Hypothalamus (tissue), 51 donors: ENCODE measurements around the gene OSM.

Experiments
- DNase-seq, 51 donors: peaks; one replicate each; lab custom pipeline; 2025; lab: John Stamatoyannopoulos, UW

OSM gene

DNA sequence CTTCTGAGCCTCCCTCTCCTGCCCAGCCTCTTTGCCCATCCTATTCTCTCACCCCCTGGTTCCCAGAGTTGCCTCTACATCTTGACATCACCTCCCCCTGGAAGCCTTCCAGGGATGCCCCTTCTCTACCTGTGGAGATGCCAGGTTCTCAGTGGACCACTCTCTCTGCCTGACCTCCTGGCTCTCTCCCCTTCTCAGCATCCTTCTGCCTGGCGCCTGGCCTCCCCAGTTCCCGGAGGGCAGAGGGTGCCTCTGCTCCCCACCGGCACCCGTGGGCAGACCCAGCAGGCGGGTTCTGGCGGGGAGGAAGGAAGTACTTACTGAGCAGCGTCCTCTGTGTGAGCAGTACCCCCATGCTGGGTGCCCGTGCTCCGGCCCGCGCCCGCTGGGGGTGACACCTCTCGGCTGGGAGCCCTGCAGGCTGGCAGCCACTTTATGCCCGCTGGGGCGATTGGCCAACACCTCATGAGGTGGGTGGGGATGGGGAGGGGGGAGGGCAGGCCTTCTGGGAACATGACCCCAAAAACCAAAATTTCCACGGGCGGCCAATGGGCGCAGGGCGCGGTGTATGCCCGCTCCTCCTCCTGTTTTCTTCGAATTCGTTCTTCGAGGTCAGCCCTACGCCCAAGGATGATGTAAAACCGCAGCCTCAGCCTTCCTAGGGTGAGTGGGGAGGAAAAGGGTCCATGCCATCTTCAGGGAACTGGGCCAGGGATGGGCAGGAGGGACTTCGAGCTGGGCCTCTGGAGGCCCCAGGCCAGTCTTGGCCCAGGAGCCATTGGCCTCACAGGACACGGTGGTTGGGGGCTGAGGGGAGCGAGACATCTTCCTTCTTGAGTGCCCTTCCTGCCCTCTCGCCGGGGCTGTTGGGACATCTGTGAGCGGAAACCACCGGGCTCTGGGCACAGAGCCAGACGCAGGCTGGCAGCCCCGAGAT lies at the start of gene OSM:
Gene OSM, minus strand, starts transcription at position 407 of the 937 bp plus-strand sequence. Its CDS starts 52 bp downstream, at position 355.
- peak in 13 of 51 donors; percentile 9 to 49 (median 23) for DNase-seq

DNA sequence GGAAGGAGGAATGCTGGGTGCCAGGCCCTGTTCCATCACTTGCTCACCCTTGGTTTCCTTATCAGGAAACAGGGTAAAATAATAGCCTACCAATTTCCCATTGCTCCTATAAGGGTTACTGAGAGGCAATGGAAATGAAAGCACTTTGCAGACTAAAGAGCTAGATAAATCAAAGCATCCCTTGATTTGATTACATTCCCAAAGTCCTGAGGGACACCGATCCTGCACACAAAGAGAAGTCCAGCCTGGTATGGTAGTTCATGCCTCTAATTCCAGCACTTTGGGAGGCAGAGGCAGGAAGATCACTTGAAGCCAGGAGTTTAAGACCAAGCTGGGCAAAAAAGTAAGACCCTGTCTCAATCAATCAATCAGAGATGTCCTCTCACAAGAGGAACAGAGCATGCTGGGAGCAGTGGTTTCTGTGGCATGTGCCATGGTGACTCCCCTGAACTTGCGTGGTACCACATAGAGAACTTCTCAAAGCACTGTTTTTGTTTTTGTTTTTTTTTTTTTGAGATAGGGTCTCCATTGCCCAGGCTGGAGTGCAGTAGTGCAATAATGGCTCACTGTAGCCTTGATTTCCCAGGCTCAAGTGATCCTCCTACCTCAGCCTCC lies 49.4 kb upstream of the OSM start:
- no peak for DNase-seq

DNA sequence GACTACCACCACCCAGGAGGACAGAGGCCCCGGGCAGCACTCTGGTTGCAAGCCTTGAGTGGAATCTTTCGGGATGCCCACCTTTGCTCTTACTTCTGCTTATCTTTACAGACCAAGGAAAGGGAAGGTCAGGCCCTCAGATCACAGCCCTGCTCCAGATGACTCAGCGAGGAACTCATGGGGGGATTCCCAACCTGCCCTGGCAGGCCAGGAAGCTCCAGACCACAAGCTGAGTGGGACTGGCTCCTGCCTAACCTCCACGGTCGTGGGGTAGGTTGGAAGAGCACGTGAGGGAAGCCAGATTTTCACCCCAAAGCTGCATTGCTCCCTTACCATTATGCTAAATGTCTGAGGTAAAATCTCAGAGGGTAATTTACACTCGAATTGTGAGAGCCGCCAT lies 48.3 kb upstream of the OSM start:
- DNase-seq = no peak

DNA sequence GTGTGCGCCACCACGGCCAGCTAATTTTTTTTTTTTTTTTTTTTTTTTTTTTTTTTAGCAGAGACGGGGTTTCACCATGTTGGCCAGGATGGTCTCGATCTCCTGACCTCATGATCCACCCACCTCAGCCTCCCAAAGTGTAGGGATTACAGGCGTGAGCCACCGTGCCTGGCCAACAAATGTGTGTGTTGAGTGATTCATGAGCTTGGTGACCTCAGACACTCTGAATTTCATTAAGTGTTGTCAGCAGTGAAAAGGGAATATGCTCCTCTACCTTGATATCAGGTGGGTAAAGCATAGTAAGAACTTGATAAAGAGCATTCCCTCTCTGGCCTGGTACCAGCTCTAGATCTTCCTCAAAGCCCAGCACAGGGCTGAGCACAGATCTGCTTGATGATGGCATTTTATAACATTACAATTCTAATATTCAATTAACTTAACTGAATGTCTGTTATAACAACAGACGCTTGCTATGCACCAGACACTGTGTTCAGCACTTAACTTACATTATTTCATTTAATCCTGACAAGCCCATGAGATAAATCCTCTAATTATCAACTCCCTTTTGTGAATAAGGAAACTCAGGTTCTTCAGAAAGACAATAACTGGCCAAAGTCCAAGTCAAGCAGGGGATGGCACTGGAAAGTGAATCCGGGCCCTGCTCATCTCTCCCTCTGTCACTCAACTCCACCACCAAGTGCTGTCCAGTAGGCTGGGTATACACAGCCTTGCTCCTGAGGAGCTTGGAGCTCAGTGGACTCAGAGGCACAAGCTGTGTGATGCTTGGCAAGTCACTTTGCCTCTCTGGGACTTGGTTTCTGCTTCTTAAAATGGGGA lies 47.1 kb upstream of the OSM start:
- no peak for DNase-seq

DNA sequence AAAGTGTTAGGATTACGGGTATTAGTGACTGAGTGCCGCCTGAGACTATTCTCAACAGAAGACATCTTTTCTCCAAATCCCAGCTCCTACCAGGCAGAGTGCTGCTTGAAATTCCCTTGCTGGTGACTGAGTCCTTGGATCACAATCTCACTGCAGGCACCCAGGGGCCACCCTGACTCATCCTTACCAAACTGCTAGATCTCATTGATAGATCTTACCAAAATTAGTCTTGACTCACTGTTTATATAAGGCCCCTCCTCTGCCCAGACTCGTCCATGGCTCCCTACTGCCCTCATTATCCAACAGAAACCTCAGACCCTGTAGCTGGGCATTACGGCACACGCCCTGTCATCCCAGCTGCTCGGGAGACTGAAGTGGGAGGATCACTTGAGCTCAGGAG lies 45.4 kb upstream of the OSM start:
- DNase-seq = no peak

DNA sequence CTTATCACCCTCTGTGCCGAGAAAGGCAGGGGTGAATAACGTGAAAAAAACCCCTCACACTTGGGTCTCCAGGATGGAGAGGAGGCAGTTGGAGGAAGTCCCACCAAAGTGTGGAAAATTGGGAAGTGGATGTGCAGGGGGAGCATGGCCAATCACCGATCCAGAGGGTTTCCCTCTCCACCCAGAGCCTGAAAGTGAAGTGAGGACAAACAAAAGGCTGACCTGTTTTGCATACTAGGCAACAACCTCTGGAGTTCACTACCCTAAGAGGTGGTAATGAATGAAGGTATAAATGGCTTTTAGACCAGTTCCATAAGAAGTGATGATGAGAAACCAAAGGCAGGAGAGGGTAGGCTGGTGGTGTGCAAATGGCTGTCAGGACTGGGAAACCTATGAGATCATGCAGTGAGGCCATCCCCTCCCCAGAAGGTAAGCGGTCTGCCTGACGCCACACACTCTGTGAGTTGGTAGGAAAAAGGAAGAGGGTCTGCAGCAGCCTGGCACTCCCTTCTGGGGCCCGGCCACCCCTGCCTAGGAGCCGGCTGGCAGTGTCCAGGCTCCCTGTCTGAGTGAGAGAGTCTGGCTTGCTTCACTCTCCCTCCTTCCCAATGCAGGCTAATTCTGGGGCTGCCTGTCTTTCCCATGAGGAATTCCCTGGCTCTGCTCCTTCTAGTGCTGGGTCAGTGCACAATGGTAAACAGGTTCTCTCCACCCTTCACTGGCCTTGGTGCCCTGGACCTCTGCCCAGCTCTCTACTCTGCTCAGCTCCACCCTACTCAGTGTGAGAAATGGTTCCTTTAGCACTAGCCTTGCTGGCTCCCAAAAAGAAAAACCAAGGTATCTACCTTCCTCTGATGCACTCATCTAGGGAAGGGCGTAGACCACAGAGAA lies 44.5 kb upstream of the OSM start:
- DNase-seq = peak in 20 of 51 donors; percentile 17 to 73 (median 36)

DNA sequence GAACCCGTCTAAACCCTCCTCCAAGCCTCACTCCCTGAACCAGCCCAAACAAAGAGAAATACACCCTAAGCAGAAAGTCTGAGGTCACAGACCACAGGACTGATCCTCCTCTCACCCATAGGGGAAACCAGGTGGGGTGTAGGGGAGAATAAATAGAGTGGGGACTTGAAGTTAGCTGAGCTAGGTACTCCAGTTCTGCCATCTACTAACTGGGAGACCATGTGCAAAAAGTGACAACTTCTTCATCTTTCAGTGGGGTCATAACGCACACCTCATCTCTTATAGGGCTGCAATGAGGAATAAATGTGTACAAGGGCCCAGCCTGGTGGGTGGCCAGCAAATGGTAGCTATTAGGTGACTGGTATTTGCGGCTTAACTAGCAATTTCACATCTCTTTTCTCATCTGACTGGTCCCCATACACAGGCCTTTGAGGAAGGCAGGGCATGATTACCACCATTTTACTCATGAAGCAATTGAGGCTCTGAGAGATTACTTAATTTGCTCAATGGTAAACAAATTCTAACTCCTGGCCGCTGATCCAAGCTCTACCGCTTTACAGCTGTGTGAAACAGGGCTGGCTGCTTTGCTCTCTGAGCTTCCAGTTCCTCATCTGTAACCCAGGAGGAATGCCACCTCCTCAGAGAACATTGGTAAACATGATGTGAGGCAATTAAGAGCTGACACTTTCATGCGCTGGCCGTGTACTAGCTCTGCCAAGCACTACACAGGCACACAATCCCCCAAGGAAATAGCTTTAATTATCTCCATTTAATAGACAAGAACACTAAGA lies 43.5 kb upstream of the OSM start:
- peak in 6 of 51 donors; percentile 11 to 25 (median 22) for DNase-seq

DNA sequence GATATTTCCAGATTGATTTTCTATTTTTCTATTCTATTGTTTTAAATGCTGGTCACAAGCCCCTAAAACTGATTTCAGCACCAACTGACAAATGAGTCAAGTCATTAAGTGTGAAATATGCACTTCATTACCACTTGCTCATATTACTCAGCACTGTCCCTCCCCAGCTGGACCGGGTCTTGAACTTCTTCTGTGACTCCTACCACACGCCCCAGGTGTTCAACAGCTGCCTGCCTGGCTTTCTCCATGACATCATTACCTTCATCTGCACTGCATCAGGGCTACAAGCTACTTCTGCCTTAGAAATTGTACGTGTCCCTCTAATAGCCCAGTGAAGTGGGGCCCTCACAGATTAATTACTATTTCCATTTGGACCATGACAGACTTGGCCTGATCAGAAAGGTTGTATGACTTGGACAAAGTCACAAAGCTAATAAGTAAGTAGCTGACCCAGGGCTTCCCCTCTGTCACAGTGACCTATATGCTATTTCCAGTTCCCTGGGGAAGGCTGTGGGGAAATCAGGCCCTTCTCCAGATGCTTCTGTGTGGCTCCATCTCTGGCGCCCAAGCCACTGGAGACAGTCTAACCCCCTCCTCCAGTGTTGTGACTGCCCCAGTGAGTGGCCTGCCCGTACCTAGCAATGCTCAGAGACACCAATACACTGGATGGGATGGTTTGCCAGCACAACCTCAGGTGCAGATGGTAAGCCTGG lies 42.0 kb upstream of the OSM start:
- DNase-seq = no peak

DNA sequence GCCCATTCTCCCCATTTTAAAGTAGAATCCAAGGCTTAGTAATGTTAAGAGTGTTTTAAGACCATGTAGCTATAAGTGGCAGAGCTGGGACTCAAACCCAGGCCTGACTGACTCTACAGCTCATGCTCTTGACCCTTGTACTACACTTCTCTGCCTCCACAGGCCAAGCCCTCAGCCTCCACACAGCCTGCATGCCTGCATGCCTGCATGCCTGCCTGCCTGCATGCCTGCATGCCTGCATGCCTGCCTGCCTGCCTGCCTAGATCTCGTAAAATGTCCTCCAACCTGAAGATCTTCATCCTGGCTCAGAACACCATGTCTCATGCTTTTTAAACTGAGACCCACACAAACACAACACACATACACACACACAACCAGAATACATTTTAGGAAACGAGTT lies 41.4 kb upstream of the OSM start:
- DNase-seq = no peak

DNA sequence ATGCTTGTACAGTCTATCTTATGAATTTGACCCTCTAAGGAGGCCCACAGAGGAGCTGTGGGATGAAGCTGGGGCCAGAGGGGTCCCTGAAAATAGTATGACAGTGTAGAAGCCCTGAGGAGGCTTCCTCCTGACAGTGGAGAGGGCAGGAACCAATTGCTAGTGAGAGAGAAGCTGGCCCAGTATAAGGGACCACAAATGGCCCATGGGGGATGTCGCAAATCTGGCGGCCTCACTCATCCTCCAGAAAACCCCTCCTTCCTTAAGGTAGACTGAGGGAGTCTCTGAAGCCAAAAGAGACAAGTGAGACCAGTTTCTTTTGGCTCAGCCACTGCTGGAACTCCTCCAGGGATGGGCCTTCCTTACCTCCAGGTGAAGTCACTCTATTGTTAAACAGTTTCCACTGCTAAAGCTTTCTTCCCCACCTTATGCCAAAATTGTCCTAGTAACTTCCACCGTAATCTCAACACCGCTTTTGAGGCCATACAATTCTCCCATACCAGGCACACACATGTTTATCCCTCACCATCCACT lies 40.5 kb upstream of the OSM start:
- DNase-seq = no peak

DNA sequence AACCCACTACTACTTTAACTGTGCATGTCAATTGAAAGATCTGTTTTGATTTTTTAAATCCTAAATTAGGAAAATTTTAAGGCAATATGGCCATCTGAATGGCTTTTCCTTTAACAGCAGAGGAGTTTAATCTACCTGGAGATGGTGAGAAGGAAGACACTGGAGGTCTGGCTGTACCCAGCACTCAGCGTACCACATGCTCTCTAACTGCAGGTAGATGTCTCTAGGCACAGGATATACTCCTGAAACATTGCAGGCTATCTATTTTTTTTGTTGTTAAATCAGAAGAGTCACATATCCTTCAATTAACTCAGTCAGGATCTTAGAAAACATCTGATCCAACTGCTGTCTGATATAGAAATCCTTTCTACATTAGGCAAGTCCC lies 40.0 kb upstream of the OSM start:
- peak in 1 of 51 donors; percentile 10 for DNase-seq

DNA sequence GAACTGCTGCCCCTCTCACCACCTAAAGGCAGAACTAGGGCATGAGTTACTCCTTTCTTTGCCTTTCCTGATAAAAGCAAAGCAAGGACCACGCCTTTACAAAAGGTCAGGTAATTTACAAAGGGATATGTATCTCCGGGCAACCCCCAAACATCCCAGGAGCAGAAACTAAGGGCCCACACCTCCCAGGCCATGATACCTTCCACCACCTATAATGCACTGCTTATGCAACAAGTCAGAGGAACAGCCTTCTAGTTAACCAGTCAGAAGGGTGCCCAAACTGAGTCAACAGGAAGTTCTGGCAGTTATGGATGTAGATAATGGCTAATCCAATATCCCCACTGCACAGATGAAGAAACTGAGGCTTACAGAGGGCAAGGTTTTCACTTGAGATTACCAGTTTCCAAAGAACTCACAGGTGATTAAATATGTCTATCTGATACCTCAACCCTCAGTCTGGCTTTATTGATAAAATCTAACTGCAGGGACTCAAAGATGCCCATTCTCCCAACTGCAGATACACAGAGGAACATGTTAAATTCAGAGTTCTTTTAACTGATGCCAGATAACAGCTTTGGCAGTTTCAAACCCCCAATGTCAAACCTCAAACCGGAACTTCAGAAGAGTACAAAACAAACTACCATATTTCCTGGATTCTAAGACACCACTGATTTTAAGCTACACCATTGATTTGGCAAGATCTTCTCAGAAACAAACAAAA lies 39.4 kb upstream of the OSM start:
- no peak for DNase-seq

DNA sequence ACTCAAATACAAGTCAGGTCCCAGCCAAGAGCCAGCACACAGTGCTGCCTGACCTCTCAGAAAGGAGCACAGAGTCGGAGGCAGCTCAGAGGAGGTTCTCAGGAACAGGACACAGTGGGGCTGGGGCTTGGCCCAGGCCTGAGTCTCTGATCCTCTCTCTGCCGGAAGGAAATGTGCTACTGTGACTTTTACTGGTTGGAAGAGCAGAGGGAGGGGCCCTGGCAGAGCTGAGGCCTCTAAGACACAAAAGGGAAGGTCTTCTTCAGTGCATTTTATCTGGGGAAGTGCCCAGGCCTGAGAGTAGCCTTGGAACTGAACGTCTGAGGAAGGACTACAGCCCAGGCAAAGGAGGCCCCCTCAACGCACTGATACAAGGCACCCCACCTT lies 38.9 kb upstream of the OSM start:
- peak in 17 of 51 donors; percentile 7 to 44 (median 19) for DNase-seq

DNA sequence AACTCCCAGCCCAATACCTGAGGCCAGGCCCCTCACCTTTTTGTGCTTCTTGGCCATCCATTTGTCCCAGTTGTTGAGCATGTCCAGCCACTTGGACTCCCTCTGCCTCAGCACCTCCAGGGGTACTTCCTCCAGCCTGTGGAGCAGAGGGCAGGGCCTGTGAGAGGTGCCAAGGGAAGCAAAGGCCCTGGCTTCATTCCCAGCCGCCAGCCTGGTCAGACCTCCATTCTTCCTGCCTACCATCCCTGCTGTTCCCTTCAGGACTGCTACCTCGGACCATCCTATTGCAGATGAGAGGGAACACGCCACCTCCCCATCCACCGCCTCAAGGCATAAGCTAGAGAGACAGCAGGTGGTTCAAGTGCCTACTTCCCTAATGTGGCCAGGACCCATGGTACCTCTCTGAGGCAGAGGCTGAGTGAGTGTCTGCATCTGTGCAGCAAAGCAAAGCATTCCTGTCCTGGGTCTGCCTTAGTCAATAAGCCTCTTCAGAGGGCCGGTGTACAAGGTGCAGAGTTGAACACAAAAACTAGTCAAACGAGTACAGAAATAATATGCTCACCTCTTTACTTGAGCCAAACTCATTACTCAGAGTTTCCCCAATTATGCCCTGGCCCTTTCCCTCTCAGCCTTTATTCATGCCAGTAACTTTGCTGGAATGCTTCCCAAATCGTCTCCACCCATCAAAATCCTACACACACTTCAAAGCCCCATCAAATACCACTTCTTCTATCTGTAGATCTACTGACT lies 38.0 kb upstream of the OSM start:
- DNase-seq = peak in 11 of 51 donors; percentile 14 to 37 (median 24)

DNA sequence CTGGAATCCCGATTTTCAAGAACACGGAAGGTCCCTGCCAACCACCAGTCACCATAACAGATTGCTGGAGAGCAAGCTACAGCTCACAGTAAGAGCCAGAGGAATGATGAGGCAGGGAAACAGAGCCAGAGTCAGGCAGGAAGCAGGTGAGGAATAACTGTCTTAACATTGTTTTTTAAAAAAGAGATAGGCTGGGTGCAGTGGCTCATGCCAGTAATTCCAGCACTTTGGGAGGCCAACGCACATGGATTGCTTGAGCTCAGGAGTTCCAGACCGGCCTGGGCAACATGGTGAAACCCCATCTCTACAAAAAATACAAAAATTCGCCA lies 36.1 kb upstream of the OSM start:
- no peak for DNase-seq

DNA sequence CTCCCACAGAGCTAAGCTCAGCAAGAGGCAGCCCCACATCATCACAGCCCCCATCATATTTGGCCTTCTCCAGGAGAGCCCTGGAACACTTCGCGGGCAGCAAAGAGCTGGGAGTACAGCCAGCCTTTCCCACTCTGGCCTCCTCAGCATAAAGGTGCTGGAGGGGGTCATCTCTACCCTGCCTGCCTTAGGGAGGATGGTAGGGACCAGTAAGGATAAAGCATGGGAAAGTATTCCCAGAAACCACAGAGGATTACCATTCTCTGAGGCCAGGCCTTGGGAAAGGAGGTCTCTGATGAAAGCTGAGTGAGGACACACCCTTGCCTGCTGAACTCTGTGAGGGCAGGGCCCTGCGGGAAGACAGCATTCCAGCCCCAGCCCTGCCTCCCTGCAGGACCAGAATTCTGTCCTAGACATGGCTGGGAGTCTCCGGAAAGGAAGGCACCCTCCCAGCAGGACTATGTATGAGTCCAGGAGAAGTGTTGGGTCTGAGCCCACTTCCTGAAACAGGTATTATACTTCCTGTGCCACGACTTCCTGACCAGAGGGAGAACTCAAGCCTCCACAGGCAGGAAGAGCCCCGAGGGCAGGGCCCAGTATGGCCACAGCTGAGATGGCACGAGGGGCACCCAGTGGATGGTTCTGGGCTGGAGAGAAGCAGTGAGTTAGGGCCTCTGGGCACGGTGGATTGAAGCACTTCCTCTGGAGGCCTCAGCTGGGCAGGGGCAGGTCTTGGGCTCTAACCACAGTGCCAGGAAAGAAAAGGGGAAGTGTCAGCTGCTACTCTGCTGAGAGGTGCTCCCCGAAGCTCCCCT lies 35.6 kb upstream of the OSM start:
- peak in 10 of 51 donors; percentile 14 to 39 (median 21) for DNase-seq
